HG02885 (cell line): ENCODE data around the gene ZPLD1.

Source experiments
- ATAC-seq: cut with Tn5 transposase; IDR thresholded peaks from one replicate; pipeline ENCODE4 v1.9.1; 2021; ENCODE audit warnings: mild to moderate bottlenecking; ENCODE audit not compliant: unreplicated experiment, poor library complexity

The ZPLD1 gene

GRCh38 chr3:102460579-102460978 lies 25.8 kb downstream of the ZPLD1 start:
- no peak for ATAC-seq

- no peak for ATAC-seq
Observed at GRCh38 chr3:102464261-102464660, 29.4 kb downstream of the ZPLD1 start.

- ATAC-seq = no peak
Observed at GRCh38 chr3:102466001-102466400, 31.2 kb downstream of the ZPLD1 start.

- no peak for ATAC-seq
Observed at GRCh38 chr3:102470066-102470465, 35.3 kb downstream of the ZPLD1 start.

- peak; percentile 65 for ATAC-seq
Observed at GRCh38 chr3:102471001-102471400, 36.2 kb downstream of the ZPLD1 start.

GRCh38 chr3:102471491-102471890 lies 36.7 kb downstream of the ZPLD1 start:
- ATAC-seq = no peak

- ATAC-seq = no peak
Observed at GRCh38 chr3:102473648-102474047, 38.8 kb downstream of the ZPLD1 start.

GRCh38 chr3:102474207-102474606 lies 39.4 kb downstream of the ZPLD1 start:
- no peak for ATAC-seq

GRCh38 chr3:102476198-102476597 lies 41.4 kb downstream of the ZPLD1 start:
- ATAC-seq = no peak

- ATAC-seq = no peak
Observed at GRCh38 chr3:102478160-102478559, 43.3 kb downstream of the ZPLD1 start.

GRCh38 chr3:102480139-102480538 lies 45.3 kb downstream of the ZPLD1 start:
- no peak for ATAC-seq

GRCh38 chr3:102481050-102481449 lies 46.2 kb downstream of the ZPLD1 start:
- no peak for ATAC-seq

GRCh38 chr3:102483556-102483955 lies 48.7 kb downstream of the ZPLD1 start:
- ATAC-seq = no peak

- ATAC-seq = no peak
Observed at GRCh38 chr3:102484363-102484762, 49.5 kb downstream of the ZPLD1 start.

- no peak for ATAC-seq
Observed at GRCh38 chr3:102485701-102486100, 50.9 kb downstream of the ZPLD1 start.

- no peak for ATAC-seq
Observed at GRCh38 chr3:102488331-102488730, 53.5 kb downstream of the ZPLD1 start.

GRCh38 chr3:102492300-102492699 lies 57.5 kb downstream of the ZPLD1 start:
- ATAC-seq = no peak

GRCh38 chr3:102497571-102497970 lies 62.8 kb downstream of the ZPLD1 start:
- no peak for ATAC-seq

GRCh38 chr3:102505542-102505941 lies 70.7 kb downstream of the ZPLD1 start:
- no peak for ATAC-seq

- ATAC-seq = no peak
Observed at GRCh38 chr3:102510663-102511062, 75.8 kb downstream of the ZPLD1 start.

- no peak for ATAC-seq
Observed at GRCh38 chr3:102511168-102511567, 76.4 kb downstream of the ZPLD1 start.

- ATAC-seq = no peak
Observed at GRCh38 chr3:102511639-102512038, 76.8 kb downstream of the ZPLD1 start.
